ELR (cell line): Measurements from ENCODE around the gene STX1A.
"Not testable (repeated sequence)": the region's sequence is repeated elsewhere in the genome, so short reads cannot be mapped to it uniquely, and the experiment has no call there.

Source experiments
- DNase-seq: peaks from one replicate; pipeline ENCODE4 v3.0.0-alpha.2; 2015; ENCODE audit warnings: low read depth

Gene STX1A

DNA sequence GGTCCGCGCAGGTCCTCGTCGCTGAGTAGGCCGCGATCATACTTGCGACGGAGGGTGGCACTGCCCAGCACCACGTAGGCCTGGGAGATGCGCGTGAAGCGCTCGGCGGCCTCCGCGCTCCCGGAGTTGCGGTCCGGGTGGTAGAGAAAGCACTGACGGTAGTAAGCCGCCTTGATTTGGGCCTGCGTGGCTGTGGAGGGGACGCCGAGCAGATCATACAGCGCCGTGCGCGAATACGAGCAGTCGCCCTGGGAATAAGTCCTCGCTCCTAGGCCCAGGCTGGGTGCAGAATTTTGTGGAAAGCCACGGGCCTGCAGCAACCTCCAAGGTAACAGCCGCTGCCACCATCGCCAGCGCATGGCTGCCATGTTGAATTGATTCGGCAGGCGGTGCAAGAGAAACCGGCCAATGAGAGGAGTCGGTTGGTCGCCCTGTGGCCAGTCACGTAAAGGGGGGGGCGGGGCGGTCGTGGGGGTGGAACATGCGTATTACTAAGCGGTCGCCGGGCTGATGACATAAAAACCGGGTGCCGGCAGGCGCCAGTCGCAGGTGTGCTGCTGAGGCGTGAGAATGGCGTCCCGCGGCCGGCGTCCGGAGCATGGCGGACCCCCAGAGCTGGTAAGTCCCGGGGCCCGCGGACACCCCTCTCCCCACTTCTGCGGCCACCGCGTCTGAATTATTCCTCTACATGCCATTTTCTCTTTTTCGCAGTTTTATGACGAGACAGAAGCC is 36.2 kb downstream of the STX1A start, which contains the start of the genes BUD23 and DNAJC30:
BUD23 (plus strand) TSS at position 542 of the 732 bp plus-strand sequence; CDS start at position 571, 29 bp downstream.
DNAJC30 (minus strand) TSS at position 398 of the 732 bp plus-strand sequence; CDS start at position 368, 30 bp downstream.
- peak; percentile 94 for DNase-seq

DNA sequence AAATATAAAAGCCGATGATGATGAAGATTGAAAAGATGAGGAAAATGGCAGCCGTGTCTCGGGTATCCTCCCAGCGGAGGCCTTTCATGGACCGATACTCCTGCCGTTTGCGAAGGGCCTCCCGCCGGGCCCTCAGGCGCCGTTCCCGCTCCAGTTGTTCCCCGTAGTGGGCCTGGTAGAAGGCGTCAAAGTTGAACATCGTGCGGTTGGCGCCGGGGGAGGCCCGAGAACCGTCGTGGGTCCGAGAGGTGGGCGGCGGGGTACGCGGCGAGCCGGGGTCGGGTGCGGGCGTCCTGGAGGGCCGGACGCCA is 36.8 kb downstream of the STX1A start:
- no peak for DNase-seq

DNA sequence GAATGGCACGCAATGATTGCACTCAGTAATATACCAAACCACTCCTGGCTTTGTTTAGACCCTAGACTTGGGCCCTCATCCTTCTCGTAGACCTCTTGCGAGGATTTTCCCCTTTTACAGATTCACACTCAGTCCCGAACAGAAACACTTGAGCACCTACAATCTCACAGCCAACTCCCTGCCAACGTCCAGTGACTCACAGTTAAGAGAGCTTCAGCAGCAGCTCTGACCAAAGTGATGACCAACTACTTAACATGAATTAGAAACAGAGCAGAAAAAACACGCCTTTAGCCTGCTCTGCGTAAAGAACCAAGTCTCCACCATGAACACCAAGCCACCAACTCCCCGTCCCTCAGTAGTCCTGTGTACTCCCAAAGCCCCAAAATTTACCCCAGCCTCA is 38.4 kb downstream of the STX1A start:
- DNase-seq, result peak; percentile 69

DNA sequence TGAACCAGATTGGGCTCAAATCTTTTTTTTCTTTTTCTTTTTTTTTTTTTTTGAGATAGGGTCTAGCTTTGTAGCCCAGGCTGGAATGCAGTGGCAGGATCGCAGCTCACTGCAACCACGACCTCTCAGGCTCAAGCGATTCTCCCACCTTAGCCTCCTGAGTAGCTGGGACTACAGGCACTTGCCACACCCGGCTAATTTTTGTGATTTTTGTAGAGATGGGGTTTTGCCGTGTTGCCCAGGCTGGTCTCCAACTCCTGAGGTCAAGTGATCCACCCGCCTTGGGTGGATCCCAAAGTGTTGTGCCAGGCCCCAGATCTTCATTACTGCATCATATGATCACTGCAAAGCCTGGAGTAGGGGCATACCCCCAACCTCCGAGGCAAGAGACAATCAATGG is 39.0 kb downstream of the STX1A start:
- DNase-seq, result no peak

DNA sequence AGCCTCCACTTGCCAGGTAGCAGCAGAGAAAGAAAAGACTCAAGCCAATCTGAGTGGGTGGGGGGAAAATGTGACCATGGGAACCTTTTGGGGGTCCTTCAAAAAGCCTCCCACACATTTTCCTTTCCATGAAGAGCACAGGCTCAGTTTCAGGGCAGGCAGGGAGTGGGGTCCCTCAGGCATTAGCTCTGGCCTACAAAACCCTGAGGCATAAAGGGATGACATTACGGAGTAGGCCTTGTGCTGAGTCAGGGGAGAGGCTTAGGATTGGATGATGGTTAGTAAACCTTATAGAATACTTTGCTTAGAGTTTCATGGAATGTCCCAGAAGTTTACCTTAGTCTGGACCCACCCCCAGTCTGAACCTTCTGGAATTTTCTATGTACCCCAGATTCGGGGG is 39.8 kb downstream of the STX1A start:
- no peak for DNase-seq

DNA sequence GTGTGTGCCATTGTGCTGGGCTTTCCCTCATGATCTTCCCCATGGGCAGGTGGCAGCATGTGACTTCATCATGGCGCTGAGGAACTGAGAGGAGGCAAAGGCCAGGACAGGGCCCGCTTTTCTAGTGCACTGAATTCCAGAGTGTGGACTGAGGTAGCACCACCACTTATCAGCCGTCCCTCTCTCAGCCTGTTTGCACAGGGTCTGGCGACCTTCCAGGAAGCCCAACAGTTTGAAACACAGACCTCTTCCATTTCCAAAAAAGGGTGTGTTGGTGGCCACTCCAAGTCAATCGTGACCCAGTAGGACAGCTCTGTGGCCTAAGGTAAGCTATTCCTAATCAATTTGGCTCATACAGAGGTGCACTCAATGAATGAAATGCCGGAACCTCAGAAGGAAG is 40.6 kb downstream of the STX1A start:
- DNase-seq, result no peak

DNA sequence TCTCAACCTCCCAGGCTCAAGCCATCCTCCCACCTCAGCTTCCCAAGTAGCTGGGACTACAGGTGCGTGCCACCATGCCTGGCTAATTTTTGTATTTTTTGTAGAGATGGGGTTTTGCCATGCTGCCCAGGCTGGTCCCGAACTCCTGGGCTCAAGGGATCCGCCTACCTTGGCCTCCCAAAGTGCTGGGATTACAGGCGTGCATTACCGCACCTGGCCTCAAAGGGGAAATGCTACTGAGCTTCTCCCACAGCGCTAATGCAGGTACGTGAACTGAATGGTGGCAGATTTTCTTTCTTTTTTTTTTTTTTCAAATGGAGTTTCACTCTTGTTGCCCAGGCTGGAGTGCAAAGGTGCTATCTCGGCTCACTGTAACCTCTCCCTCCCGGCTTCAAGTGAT is 43.4 kb downstream of the STX1A start:
- DNase-seq, result not testable (repeated sequence)

DNA sequence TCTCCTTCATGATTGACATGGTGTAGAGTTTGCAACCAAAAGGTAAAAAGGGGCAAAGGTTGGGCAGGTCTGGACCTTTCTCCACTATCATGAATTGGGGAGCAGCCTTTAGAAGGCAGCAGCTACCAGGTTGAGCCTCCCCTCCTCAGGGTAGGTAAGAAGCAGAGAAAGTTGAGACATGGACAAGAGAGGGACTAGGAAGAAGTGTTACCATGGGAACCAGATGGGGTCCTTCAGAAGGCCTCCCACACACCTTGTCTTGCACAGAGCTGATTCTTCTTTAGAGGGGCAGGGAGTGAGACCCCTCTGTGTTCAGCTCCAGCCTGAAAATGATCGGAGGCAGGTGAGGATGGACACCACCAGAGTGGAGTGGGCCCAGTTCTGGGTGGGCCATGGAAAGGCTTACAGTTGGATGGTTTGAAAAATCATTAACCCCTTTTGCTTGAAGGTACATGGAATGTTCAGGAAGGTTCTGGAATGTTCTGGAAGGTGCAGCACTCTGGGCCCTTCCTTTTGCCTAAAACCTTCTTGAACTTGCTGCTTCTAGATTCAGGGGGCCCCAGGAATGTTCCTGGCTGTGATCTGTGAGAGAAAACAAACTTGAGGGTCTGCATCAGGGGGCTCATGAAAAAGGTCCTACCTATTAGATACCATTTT is 44.9 kb downstream of the STX1A start:
- no peak for DNase-seq

DNA sequence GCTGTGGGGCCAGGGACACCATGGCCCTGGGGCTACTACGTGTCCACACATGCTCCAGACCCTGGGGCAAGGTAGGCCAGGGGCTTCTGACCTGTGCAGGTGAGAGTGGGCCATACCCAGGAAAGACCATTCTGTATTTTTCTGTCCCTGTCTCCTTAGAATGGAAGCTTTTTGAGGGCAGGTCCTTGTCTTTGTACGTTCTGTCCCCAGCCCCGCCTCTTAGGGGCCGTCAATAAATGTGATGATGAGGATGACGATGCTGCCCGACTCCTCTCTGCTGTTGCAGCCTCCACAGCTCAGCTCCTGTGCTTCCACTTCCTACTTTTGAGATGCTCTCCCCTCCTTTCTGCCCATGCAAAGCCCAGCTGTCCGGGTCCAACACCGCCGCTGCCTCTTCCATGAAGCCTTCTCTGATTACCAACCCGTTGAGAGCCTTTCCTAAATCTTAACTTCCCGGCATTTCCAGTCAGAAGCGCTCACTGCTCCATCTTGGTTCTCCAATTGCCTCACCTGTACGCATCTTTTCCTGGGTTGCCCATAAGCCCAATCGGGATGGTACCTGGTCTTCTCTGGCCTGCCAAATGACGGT is 47.5 kb downstream of the STX1A start:
- no peak for DNase-seq

DNA sequence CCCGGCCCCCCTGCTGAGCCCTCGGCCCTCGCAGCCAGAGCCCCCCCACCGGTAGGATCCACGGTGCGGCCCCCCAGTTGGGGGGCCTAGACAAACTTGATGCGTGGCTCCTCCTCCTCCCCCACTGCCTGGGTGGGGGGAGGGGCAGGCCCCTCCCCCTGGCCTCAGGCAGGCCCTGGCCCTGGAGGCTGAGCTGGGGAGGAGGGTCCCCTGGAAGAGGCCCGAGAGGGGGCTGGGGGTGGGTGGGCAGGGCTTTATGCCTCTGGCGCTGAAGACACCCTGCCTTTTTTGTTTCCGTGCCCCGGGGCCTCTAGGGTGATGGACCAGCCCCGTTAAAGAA is 48.2 kb downstream of the STX1A start:
- no peak for DNase-seq

DNA sequence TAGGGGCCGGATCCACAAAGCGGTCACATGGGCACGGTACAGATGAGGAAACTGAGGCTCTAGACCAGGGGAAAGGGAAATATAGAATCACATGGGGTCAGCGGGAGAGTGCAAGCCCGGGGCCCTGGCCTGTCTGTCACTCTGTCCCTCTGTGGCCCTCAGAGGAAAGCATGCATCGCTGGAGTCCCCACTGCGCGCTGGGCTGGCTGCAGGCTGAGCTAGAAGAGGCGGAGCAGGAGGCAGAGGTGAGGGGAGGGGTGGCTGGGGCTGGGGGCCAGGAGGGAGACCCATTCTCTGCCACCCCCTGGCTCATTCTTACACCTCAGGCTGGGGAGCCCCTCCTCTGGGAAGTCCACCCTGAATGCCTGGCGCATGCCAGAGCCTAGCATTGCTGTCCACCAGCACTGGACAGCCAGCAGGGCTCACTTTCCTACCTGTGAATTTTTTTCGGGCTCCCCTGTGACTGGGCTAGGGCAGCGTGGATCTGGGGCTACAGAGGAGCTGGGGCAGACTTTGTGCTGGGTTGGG is 49.5 kb downstream of the STX1A start:
- DNase-seq, result no peak

DNA sequence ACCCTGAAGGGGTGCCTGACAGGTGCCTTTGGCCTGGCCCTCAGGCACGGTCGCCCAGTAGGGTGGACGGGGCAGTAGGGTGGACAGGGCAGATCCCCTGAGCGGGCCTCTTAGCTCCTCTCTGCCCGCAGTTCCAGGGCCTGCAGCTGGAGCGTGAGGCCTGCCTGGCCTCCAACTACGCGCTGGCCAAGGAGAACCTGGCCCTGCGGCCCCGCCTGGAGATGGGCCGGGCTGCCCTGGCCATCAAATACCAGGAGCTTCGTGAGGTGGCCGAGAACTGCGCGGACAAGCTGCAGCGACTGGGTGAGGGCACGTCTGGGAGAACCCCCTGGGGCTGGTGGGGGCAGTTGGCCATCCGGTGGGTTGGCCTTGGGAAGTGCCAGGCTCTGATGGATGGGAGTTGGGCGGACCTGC is 50.2 kb downstream of the STX1A start:
- no peak for DNase-seq

DNA sequence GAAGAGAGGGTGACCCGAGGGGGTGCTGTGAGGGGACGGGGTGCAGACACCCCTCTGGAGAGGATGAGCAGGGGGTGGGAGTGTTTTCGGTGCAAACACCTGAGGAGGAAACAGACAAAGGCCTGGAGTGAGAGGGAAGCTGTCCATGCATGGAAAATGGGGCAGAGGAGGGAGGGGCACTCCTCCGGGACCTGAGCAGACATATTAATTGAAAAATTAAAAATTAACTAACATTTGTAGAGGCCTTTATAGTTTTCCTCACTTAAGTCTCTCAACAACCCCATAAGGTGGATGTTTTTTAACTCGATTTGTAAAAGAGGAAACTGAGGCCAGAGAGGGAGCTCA is 50.6 kb downstream of the STX1A start:
- no peak for DNase-seq

DNA sequence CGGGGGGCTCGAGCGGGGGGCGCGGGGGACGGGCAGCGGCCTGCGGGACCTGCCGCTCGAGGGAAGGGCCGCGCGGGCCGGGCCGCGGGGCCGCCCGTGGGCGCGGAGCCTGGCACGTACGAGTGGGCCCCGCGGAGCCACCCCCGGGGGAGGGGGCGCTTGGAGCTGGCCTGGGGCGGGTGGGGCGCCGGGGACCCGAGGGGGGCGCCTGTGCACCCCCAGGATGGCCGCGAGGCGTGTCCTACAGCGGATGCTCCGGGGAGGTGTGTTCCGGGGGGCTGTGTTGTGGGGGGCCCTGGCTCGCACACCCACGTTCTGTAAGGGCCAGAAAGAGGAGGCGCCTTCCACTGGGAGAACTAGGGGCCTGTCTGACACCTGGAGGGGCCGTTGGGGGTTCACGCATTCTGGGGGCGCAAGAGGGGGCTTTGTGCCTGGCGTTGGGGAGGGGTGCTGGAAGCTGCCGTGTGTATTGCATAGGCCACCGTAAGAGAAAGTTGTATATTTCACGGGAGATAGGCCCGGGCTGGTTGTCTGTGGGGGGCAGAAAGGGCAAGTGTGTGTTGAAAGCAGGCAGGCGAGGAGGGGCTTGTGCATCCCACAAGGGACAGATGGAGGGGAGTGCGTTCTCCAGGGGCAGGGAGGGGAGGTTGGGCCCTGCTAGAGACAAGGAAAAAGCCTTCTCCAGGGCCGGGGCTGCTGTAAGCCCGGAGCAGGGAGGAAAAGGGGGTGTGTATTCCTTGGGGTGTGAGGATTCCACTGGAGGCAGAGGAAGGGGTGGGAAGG is 51.2 kb downstream of the STX1A start:
- peak; percentile 18 for DNase-seq

DNA sequence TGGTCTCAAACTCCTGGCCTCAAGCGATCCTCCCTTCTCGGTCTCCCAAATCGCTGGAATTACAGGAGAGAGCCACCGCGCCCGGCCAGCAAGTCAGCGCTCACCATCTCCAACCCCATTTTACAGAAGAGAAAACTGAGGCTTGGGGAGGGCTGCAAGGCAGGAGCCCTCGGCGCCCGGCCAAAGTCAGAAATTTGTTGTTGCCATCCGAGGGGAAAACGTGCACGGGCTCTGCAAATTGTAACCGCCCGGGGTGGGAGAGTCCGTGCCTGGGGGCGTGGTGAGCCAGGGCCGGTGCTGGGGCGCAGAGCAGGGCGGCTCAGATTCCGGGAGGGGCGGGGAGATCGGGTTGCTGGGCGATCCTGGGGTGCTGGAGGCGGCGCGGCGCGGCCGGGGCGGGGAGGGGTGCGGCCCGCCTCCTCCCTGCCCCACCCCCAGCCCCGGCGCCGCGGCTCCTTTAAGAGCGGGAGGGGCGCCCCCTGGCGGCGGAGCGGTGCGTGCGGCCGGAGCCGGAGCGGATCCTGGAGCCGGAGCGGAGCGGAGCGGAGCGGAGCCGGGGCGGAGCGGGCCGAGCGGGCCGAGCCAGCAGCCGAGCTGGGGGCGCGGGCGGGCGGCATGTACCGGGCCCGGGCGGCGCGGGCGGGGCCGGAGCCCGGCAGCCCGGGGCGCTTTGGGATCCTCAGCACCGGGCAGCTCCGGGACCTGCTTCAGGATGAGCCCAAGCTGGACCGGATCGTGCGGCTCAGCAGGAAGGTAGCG is 51.9 kb downstream of the STX1A start, which contains the start of gene VPS37D:
VPS37D (plus strand) TSS at position 488 of the 759 bp plus-strand sequence; CDS start at position 616, 128 bp downstream.
- peak; percentile 89 for DNase-seq

DNA sequence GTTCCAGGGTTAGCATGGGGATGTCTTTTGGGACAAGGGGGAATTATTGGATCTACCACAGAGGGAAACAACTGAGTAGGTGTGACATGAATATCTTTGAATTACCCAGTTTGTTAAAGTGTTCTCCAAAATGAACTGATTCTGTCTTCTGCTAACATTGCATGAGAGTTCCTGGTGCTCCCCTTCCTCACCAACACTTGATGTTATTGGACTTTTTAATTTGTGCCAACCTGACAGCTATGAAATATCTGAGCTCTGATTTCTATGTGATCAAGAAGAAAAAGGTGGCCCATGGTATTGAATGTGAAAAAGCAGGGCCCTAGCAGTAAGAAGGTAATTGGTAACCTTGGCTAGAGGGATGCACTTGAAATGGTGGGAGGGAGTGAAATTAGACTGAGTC is 56.4 kb downstream of the STX1A start:
- DNase-seq, result no peak

DNA sequence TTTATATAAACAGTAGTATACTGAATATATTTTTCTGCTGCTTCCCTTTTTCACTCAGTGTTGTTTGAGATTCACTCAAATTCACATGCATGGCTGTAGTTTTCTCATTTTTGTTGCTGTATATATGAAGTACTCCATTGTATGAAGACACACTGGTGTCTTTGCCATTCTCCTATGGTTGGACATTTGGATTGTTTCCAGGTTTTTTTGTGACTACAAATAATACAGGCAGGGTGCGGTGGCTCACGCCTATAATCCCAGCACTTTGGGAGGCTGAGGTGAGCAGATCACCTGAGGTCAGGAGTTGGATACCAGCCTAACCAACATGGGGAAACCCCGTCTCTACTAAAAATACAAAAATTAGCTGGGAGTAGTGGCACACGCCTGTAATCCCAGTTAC is 58.9 kb downstream of the STX1A start:
- DNase-seq, result not testable (repeated sequence)

DNA sequence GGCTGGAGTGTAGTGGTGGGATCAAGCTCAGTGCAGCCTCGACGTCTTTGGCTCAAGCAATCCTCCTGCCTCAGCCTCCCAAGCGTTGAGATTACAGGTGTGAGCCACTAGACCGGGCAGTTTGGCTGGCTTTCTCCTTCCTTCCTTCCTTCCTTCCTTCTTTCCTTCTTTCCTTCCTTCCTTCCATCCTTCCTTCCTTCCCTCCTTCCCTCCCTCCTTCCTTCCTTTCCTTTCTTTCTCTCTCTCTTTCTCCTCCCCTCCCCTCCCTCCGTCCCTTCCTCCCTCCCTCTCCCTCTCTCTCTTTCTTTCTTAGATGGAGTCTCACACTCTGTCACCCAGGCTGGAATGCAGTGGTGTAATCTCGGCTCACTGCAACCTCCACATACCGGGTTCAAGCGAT is 59.5 kb downstream of the STX1A start:
- DNase-seq, result no peak

DNA sequence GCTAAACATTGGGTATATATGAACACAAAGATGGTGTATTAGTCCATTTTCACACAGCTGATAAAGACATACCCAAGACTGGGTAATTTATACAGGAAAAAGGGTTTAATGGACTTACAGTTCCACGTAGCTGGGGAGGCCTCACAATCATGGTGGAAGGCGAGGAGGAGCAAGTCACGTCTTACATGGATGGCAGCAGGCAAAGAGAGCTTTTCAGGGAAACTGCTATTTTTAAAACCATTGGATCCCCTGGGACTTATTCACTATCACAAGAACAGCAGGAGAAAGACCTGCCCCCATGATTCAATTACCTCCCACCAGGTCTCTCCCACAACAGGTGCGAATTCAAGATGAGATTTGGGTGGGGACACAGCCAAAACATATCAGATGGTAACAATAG is 64.2 kb downstream of the STX1A start:
- DNase-seq, result not testable (repeated sequence)

DNA sequence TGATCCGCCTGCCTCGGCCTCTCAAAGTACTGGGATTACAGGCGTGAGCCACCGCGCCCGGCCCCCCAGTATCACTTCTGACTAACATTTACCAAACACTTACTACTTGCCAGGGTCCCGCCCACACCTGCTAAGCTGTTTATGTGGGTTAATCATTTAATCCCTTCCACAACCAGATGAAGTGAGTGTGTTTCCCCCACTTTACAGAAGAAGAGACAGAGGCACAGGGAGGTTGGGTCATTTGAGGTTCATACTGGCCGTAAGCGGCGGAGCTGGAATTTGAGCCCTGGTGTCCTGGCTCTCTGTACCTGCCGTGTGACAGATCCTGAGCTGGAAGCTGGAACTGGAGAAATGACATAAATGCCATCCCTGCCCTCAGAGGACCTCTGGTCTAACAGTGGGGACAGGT is 66.9 kb downstream of the STX1A start:
- no peak for DNase-seq

DNA sequence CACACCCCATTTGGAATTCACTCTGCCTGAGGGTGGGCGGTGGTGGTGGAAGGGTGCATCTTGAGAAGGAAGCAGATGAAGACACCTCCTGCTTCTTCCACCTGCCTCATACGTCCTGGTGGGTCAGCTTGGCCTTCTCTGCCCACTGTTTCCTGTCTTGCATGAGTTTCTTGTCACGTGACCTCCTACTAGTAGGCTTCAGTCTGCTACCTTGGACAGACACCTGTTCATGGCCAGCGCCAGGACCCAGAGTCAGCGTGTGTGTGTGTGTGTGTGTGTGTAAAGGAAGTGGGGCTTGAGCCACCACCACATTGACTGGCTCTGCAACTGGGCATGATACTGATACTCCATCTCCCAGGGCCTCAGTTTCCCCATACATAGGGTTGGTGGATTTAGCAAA is 68.9 kb downstream of the STX1A start:
- no peak for DNase-seq

DNA sequence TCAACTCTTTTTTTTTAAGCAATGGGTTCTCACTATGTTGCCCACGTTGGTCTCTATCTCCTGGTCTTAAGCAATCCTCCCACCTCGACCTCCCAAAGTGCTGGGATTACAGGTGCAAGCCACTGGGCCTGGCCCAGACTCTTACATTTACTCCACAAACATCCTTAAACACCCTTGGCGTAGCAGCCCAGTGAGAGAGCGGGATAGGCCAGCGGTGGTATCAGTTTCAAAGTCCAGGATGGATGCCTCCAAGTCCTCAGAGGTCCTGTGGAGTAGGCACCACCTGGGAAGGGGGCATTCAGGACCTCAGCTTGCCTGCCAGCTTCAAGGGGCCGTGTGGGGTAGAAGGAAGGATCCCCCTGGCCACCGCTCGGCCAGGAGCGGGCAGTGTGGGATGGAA is 69.9 kb downstream of the STX1A start:
- no peak for DNase-seq
